ENCODE measurements around the gene FARP1.
"Not testable (repeated sequence)": the region's sequence is repeated elsewhere in the genome, so short reads cannot be mapped to it uniquely, and the experiment has no call there.

FARP1 gene

GRCh38 chr13:98206946-98207345 is 64.1 kb downstream of the FARP1 start:
- no peak for DNase-seq

GRCh38 chr13:98207416-98207815 is 64.5 kb downstream of the FARP1 start:
- DNase-seq = no peak

GRCh38 chr13:98208606-98209005 is 65.7 kb downstream of the FARP1 start:
- DNase-seq = no peak

- no peak for DNase-seq
These were observed 69.9 kb downstream of the FARP1 start for GRCh38 chr13:98212763-98213162.

- no peak for DNase-seq
These were observed 70.5 kb downstream of the FARP1 start for GRCh38 chr13:98213354-98213753.

- no peak for DNase-seq
These were observed 71.2 kb downstream of the FARP1 start for GRCh38 chr13:98214008-98214643.

GRCh38 chr13:98214707-98215106 is 71.8 kb downstream of the FARP1 start:
- no peak for DNase-seq

GRCh38 chr13:98215508-98215907 is 72.6 kb downstream of the FARP1 start:
- DNase-seq = no peak

- no peak for DNase-seq
These were observed 73.3 kb downstream of the FARP1 start for GRCh38 chr13:98216135-98216565.

GRCh38 chr13:98216711-98217285 is 73.9 kb downstream of the FARP1 start:
- DNase-seq = no peak

GRCh38 chr13:98217597-98217996 is 74.7 kb downstream of the FARP1 start:
- DNase-seq = no peak

- no peak for DNase-seq
These were observed 76.8 kb downstream of the FARP1 start for GRCh38 chr13:98219685-98220084.

- DNase-seq = no peak
These were observed 77.4 kb downstream of the FARP1 start for GRCh38 chr13:98220271-98220791.

- no peak for DNase-seq
These were observed 78.3 kb downstream of the FARP1 start for GRCh38 chr13:98221234-98221633.

- no peak for DNase-seq
These were observed 79.2 kb downstream of the FARP1 start for GRCh38 chr13:98222081-98222554.

GRCh38 chr13:98222816-98223215 is 79.9 kb downstream of the FARP1 start:
- no peak for DNase-seq

- DNase-seq = no peak
These were observed 80.8 kb downstream of the FARP1 start for GRCh38 chr13:98223741-98224140.

GRCh38 chr13:98224557-98224956 is 81.7 kb downstream of the FARP1 start:
- DNase-seq = no peak

- DNase-seq = no peak
These were observed 82.4 kb downstream of the FARP1 start for GRCh38 chr13:98225036-98225940.

- DNase-seq = no peak
These were observed 83.6 kb downstream of the FARP1 start for GRCh38 chr13:98226496-98226895.

- no peak for DNase-seq
These were observed 85.9 kb downstream of the FARP1 start for GRCh38 chr13:98228661-98229341.

GRCh38 chr13:98230762-98231161 is 87.9 kb downstream of the FARP1 start:
- DNase-seq = not testable (repeated sequence)

- no peak for DNase-seq
These were observed 89.6 kb downstream of the FARP1 start for GRCh38 chr13:98232456-98232855.
